Liver (tissue), 9 donors: Measurements from ENCODE around the gene NPAS1. TPM values are rescaled to one million over a fixed set of nuclear protein-coding genes. Genes with fewer than 3 reads are reported as not detected.

Source experiments
- DNase-seq: peaks from one replicate; pipeline ENCODE4 v3.0.0-alpha.2; 2017; ENCODE audit warnings: low spot score
- H3K27ac ChIP-seq, 2 donors: one replicate each; pipeline ENCODE4 v1.7.0; 2013; ENCODE audit warnings: inconsistent platforms in 2 of 2, low read length in 2 of 2, control low read depth in 1 of 2, low read depth in 1 of 2, mild to moderate bottlenecking in 1 of 2
- H3K27me3 ChIP-seq, 4 donors: one replicate each; pipeline versions ENCODE4 v1.6.1 to v1.7.0; 2013; ENCODE audit warnings: low read length in 3 of 4, inconsistent platforms in 1 of 4, mild to moderate bottlenecking in 1 of 4, moderate library complexity in 1 of 4; ENCODE audit not compliant: control insufficient read depth in 4 of 4, insufficient read depth in 4 of 4
- H3K36me3 ChIP-seq, 4 donors: one replicate each; pipeline versions ENCODE4 v1.6.1 to v1.7.0; 2013; ENCODE audit warnings: low read length in 3 of 4, mild to moderate bottlenecking in 3 of 4, low read depth in 1 of 4, moderate library complexity in 1 of 4; ENCODE audit not compliant: control insufficient read depth in 4 of 4, insufficient read depth in 3 of 4
- H3K4me1 ChIP-seq, 4 donors: one replicate each; pipeline versions ENCODE4 v1.6.1 to v1.7.0; 2013; ENCODE audit warnings: low read length in 3 of 4, mild to moderate bottlenecking in 3 of 4, moderate library complexity in 1 of 4; ENCODE audit not compliant: control insufficient read depth in 4 of 4, insufficient read depth in 4 of 4
- H3K4me3 ChIP-seq, 3 donors: one replicate each; pipeline versions ENCODE4 v1.6.1 to v1.7.0; 2013; ENCODE audit warnings: low read length in 3 of 3, control low read depth in 1 of 3, low read depth in 1 of 3, mild to moderate bottlenecking in 1 of 3
- H3K9ac ChIP-seq, 2 donors: one replicate each; pipeline ENCODE4 v1.7.0; 2013; ENCODE audit warnings: low read length in 2 of 2, mild to moderate bottlenecking in 2 of 2, moderate library complexity in 2 of 2, control low read depth in 1 of 2, low read depth in 1 of 2
- H3K9me3 ChIP-seq, 4 donors: one replicate each; pipeline versions ENCODE4 v1.6.1 to v1.7.0; 2013; ENCODE audit warnings: low read length in 3 of 4; ENCODE audit not compliant: control insufficient read depth in 4 of 4
- CTCF ChIP-seq: fragments of 150-350 bp; IDR thresholded peaks from 2 replicates; pipeline ENCODE4 v1.5.1; 2017; ENCODE audit warnings: improper control_type of control experiment, low read depth, low read length; ENCODE audit not compliant: missing input control
- EGR1 ChIP-seq, 2 donors: IDR thresholded peaks; 2 replicates each; pipeline ENCODE4 v1.6.1; 2016 to 2018; ENCODE audit warnings: antibody characterized with exemption in 2 of 2, low read depth in 2 of 2
- FOXA1 ChIP-seq: IDR thresholded peaks from 2 replicates; pipeline ENCODE4 v1.6.1; 2016; ENCODE audit warnings: antibody characterized with exemption
- FOXA2 ChIP-seq: IDR thresholded peaks from 2 replicates; pipeline ENCODE4 v1.6.1; 2016; ENCODE audit warnings: antibody characterized with exemption
- GABPA ChIP-seq, 2 donors: IDR thresholded peaks in 1 of 2; conservative IDR thresholded peaks in 1 of 2; 2 replicates each; pipeline ENCODE4 v1.6.1; 2016; ENCODE audit warnings: antibody characterized with exemption in 2 of 2, mild to moderate bottlenecking in 1 of 2, moderate library complexity in 1 of 2
- HNF4A ChIP-seq, 2 donors: conservative IDR thresholded peaks; 2 replicates each; pipeline ENCODE4 v1.6.1; 2016; ENCODE audit warnings: antibody characterized with exemption in 2 of 2, mild to moderate bottlenecking in 2 of 2
- HNF4G ChIP-seq: IDR thresholded peaks from 2 replicates; pipeline ENCODE4 v1.6.1; 2016; ENCODE audit warnings: antibody characterized with exemption
- JUND ChIP-seq, 2 donors: IDR thresholded peaks; 2 replicates each; pipeline ENCODE4 v1.6.1; 2016; ENCODE audit warnings: antibody characterized with exemption in 2 of 2
- MAX ChIP-seq: IDR thresholded peaks from 2 replicates; pipeline ENCODE4 v1.6.1; 2016; ENCODE audit warnings: antibody characterized with exemption
- NR2F2 ChIP-seq: IDR thresholded peaks from 2 replicates; pipeline ENCODE4 v1.6.1; 2016; ENCODE audit warnings: antibody characterized with exemption
- RAD21 ChIP-seq, 2 donors: IDR thresholded peaks; 2 replicates each; pipeline ENCODE4 v1.6.1; 2016; ENCODE audit warnings: antibody characterized with exemption in 2 of 2, mild to moderate bottlenecking in 2 of 2
- RXRA ChIP-seq, 2 donors: IDR thresholded peaks; 2 replicates each; pipeline ENCODE4 v1.6.1; 2017 to 2018; ENCODE audit warnings: antibody characterized with exemption in 2 of 2, mild to moderate bottlenecking in 1 of 2
- SP1 ChIP-seq: IDR thresholded peaks from 2 replicates; pipeline ENCODE4 v1.6.1; 2018; ENCODE audit warnings: antibody characterized with exemption, mild to moderate bottlenecking
- TAF1 ChIP-seq: conservative IDR thresholded peaks from 2 replicates; pipeline ENCODE4 v1.6.1; 2016; ENCODE audit warnings: antibody characterized with exemption, mild to moderate bottlenecking
- YY1 ChIP-seq: IDR thresholded peaks from 2 replicates; pipeline ENCODE4 v1.6.1; 2016; ENCODE audit warnings: antibody characterized with exemption, mild to moderate bottlenecking
- ZBTB33 ChIP-seq: IDR thresholded peaks from 2 replicates; pipeline ENCODE4 v1.6.1; 2016; ENCODE audit warnings: antibody characterized with exemption
- WGBS: extraction: QIAGEN DNeasy Blood & Tissue Kit; methylation state at CpG from one replicate; pipeline ENCODE4 v1.1.7; 2013; 5-methylcytosine and 5-hydroxymethylcytosine counted together
- polyA plus RNA-seq, 2 donors: library from polyadenylated mRNA; stranded (reverse) in 1 of 2; unstranded in 1 of 2; fragments of 200-250 nt in 1 of 2; fragments of >200 nt in 1 of 2; fragmentation: Nextera tagmentation in 1 of 2; extraction: Ambion mirVana in 1 of 2; gene quantifications; one replicate each; pipeline versions ENCODE4 v1.2.1 to v1.2.3, GENCODE V29; 2013 to 2015
- total RNA-seq, 2 donors: library from RNA; depleted of rRNA; stranded (reverse); fragments of >200 nt; gene quantifications; one replicate each; pipeline ENCODE4 v1.2.3, GENCODE V29; 2014
- TF ChIP-seq, protein P1 (sequence below): IDR thresholded peaks from 2 replicates; pipeline ENCODE4 v1.6.1; 2016; ENCODE audit warnings: antibody characterized with exemption, mild to moderate bottlenecking
- TF ChIP-seq, protein P2 (sequence below): IDR thresholded peaks from 2 replicates; pipeline ENCODE4 v1.6.1; 2016; ENCODE audit warnings: antibody characterized with exemption
- donor health status: healthy.
- donor health status: healthy.
- donor health status: healthy.
- donor health status: healthy.
- donor health status: healthy.

NPAS1 gene
- total and polyA plus RNA-seq, 4 donors, result 0.22 TPM; not detected in 3

GRCh38 chr19:46988614-46989230 lies 30.9 kb upstream of the NPAS1 start (continued):
- TF ChIP-seq, protein P1, sequence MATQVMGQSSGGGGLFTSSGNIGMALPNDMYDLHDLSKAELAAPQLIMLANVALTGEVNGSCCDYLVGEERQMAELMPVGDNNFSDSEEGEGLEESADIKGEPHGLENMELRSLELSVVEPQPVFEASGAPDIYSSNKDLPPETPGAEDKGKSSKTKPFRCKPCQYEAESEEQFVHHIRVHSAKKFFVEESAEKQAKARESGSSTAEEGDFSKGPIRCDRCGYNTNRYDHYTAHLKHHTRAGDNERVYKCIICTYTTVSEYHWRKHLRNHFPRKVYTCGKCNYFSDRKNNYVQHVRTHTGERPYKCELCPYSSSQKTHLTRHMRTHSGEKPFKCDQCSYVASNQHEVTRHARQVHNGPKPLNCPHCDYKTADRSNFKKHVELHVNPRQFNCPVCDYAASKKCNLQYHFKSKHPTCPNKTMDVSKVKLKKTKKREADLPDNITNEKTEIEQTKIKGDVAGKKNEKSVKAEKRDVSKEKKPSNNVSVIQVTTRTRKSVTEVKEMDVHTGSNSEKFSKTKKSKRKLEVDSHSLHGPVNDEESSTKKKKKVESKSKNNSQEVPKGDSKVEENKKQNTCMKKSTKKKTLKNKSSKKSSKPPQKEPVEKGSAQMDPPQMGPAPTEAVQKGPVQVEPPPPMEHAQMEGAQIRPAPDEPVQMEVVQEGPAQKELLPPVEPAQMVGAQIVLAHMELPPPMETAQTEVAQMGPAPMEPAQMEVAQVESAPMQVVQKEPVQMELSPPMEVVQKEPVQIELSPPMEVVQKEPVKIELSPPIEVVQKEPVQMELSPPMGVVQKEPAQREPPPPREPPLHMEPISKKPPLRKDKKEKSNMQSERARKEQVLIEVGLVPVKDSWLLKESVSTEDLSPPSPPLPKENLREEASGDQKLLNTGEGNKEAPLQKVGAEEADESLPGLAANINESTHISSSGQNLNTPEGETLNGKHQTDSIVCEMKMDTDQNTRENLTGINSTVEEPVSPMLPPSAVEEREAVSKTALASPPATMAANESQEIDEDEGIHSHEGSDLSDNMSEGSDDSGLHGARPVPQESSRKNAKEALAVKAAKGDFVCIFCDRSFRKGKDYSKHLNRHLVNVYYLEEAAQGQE, result no peak
- TF ChIP-seq HNF4G, result no peak
- no peak for TF ChIP-seq RAD21 (IDR thresholded peaks at IDR 0.05)
- no peak for TF ChIP-seq RXRA (IDR thresholded peaks at IDR 0.05)

- peak overlapping the region; percentile 39 to 66 for H3K27ac ChIP-seq
- H3K9ac ChIP-seq, result no peak overlapping the region
- H3K36me3 ChIP-seq, result peaks cover 9 to 18% (median 12%) of the 10 kb centered on the region in 4 donors
- TF ChIP-seq HNF4G (no peak), FOXA2 (peak; percentile 8), RAD21 (IDR thresholded peaks at IDR 0.05) (peak; percentile 96 to 97), JUND (IDR thresholded peaks at IDR 0.05) (no peak), MAX (no peak), RXRA (IDR thresholded peaks at IDR 0.05) (peak; percentile 22 to 59), FOXA1 (no peak), GABPA (IDR thresholded peaks at IDR 0.05 in 1 of 2, conservative IDR thresholded peaks at IDR 0.05 in 1 of 2) (peak in 1 of 2 donors; percentile 20), HNF4A (conservative IDR thresholded peaks at IDR 0.05) (peak in 1 of 2 donors; percentile 29), CTCF (peak; percentile 86), SP1 (no peak), TAF1 (no peak), ZBTB33 (no peak), YY1 (peak; percentile 33), EGR1 (IDR thresholded peaks at IDR 0.05; ENCODE audit: low read depth in 2 of 2) (peak in 1 of 2 donors; percentile 26), NR2F2 (peak; percentile 77)
- TF ChIP-seq, protein P2, sequence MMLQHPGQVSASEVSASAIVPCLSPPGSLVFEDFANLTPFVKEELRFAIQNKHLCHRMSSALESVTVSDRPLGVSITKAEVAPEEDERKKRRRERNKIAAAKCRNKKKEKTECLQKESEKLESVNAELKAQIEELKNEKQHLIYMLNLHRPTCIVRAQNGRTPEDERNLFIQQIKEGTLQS, result no peak
- TF ChIP-seq, protein P1, result peak; percentile 60
- DNase-seq, result peak; percentile 67
- peaks cover 1 to 38% (median 25%) of the 10 kb centered on the region in 4 donors for H3K4me1 ChIP-seq
- no peak overlapping the region for H3K4me3 ChIP-seq
- no peaks in the 10 kb centered on the region for H3K9me3 ChIP-seq
- H3K27me3 ChIP-seq, result no peaks in the 10 kb centered on the region
- WGBS, result 22% methylated on average over 19 of the region's 19 CpGs
These were observed 28.5 kb upstream of the NPAS1 start for GRCh38 chr19:46990991-46991676.
